NB4 (cell line): Measurements from ENCODE around the gene LUZP2.

Experiments
- POLR2A ChIP-seq: IDR thresholded peaks from 2 replicates; pipeline ENCODE4 v1.6.1; 2011; ENCODE audit warnings: mild to moderate bottlenecking; ENCODE audit not compliant: insufficient read length; ENCODE audit errors: extremely low read depth
- TF ChIP-seq, protein P1 (sequence below): IDR thresholded peaks from one replicate; pipeline ENCODE4 v1.5.1; 2012; ENCODE audit warnings: low read depth, low read length

DNA sequence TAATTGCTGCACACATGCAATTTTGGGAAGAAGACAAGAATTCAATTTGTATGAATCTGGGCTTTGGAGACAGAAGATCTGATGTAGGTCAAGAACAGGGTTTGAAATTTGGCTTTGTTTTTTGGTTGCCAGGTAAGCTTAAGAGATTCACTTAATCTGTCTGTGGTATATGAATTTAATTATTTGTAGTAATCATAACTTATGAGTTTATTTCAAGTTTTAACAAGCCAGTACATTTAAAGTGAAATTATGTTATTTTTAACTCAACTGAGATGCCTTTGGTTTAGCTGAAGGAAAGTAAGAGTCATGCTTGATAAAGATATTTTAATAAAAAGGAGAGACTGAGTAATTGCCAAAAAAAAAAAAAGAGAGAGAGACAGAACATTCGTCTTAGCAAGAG is 384.1 kb downstream of the LUZP2 start:
- no peak for TF ChIP-seq POLR2A
- TF ChIP-seq, protein P1, sequence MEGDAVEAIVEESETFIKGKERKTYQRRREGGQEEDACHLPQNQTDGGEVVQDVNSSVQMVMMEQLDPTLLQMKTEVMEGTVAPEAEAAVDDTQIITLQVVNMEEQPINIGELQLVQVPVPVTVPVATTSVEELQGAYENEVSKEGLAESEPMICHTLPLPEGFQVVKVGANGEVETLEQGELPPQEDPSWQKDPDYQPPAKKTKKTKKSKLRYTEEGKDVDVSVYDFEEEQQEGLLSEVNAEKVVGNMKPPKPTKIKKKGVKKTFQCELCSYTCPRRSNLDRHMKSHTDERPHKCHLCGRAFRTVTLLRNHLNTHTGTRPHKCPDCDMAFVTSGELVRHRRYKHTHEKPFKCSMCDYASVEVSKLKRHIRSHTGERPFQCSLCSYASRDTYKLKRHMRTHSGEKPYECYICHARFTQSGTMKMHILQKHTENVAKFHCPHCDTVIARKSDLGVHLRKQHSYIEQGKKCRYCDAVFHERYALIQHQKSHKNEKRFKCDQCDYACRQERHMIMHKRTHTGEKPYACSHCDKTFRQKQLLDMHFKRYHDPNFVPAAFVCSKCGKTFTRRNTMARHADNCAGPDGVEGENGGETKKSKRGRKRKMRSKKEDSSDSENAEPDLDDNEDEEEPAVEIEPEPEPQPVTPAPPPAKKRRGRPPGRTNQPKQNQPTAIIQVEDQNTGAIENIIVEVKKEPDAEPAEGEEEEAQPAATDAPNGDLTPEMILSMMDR = no peak
